DMS 273 treated with DMSO at 0.1 percent for 48 hours (cell line): Measurements from ENCODE around the gene IGFBP4.

Experiments used
- DNase-seq: peaks from one replicate; lab custom pipeline; 2025; lab: John Stamatoyannopoulos, UW

The IGFBP4 gene

DNA sequence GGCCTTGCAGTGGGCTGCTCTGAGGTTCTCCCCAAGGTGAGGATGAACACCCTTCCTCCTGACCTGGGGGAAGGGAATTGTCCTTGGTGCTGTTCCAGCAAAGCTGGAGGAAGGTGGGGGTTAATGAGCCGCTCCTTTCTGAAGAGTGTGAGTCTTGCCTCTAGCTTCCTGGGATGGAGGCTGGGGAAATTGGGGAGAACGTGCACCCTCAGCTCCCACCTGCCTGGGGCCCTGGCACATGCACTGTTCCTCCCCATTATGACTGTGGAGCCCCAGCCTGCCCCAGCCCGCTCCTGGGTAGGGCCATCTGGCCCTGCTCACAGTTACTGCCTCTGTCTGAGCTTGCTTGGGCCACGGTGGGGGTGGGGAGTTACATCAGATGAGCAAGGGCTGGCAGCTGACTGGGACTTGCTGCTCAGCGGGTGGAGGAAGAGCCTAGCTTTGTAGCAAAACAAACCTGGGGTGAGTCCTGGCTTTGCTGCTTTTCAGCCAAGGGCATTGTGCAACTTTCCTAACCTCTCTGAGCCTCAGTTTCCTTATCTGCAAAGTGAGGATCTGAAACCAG is 47.1 kb downstream of the IGFBP4 start:
- DNase-seq, result peak; percentile 87

- no peak for DNase-seq
These were observed 47.7 kb downstream of the IGFBP4 start for GRCh38 chr17:40490982-40491381.

DNA sequence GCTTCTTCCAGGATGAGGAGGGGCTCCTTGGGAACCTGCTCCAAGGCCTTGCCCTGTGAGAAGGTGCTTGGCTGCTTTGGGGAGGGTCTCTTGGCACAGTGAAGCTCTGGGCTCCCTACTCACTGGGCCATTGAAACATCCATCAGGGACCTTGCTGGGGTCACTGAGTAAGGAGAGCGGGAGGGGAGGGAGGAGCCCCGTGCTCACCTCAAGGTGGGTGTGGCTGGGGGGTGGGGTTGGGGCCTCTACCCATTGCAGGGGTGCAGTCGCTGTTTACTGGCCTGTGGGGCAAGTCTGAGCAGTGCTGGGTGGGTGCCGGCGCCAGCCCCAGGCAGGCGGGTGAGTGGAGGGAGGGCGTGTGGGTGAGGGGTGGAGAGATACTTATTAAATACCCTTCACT is 48.2 kb downstream of the IGFBP4 start:
- DNase-seq, result peak; percentile 16

GRCh38 chr17:40493697-40494096 is 50.4 kb downstream of the IGFBP4 start:
- DNase-seq, result peak; percentile 65

DNA sequence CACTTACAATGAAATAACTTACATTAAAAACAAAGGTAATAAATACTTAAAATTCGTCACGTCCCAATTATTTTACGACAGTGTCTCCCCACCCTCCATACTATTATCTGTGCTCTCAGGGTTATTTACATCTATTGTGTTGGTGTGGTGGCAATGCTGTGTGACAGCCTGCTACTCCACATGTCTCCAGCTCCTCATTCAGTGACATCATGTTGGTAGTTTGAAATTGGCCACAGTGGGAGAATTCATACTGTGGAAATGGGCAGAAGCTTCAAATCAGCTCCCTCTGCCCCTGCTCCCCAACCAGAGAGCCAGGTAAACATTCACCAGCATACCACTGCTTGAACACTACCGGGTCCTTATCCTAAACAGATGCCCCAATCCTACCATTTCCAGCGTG is 51.9 kb downstream of the IGFBP4 start:
- DNase-seq, result no peak

- no peak for DNase-seq
These were observed 52.9 kb downstream of the IGFBP4 start for GRCh38 chr17:40496170-40496569.

DNA sequence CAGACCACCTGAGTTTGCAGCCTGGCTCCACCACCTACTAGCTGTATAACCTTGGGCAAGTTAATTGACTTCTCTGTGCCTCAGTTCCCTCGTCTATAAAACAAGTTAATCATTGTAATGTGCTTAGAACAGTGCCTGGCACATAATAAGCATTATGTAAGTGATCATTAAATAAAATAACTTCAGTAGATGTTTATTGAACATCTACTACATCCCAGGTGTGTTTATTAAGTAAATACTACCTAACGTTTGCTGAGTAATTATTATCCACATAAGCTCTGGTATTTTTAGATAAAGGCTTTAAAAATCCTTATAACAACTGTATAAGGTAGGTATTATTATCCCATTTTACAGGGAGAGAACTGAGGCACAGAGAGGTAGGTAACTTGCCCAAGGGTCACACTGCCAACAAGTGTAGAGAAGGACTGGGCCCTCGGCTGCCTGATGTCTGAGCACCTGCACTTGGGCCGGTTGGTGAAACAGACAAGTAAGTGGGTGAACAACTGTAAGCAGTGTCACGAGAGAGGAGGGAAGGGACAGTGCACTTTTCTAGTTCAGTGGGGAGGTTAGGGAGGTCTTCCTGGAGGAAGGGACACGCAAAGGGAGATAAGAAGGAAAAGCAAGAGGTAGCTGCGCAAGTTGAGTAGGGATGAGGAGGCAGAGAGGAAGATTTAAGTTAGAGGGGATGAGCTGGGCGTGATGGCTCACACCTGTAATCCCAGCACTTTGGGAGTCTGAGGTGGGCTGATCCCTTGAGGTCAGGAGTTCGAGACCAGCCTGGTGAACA is 53.6 kb downstream of the IGFBP4 start:
- DNase-seq, result no peak

DNA sequence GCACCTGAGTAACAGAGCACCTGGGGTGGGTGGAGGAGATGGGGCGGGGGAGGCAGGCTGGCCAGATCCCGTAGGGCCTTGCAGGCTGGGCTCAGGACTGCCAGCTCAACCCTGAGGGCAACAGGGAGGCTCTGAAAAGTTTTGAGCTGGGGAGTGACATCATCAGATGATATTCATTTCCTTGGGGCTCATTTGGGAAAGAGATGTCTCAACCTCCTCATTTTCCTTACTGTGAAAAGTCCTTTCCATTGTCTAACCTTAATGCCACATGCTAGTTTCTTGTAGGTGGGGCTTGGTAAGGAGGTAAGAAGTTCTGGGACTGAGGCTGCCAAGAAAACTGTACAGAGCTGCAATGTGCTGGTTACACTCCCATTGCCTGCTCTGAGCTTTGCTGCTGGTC is 54.4 kb downstream of the IGFBP4 start:
- DNase-seq, result no peak

DNA sequence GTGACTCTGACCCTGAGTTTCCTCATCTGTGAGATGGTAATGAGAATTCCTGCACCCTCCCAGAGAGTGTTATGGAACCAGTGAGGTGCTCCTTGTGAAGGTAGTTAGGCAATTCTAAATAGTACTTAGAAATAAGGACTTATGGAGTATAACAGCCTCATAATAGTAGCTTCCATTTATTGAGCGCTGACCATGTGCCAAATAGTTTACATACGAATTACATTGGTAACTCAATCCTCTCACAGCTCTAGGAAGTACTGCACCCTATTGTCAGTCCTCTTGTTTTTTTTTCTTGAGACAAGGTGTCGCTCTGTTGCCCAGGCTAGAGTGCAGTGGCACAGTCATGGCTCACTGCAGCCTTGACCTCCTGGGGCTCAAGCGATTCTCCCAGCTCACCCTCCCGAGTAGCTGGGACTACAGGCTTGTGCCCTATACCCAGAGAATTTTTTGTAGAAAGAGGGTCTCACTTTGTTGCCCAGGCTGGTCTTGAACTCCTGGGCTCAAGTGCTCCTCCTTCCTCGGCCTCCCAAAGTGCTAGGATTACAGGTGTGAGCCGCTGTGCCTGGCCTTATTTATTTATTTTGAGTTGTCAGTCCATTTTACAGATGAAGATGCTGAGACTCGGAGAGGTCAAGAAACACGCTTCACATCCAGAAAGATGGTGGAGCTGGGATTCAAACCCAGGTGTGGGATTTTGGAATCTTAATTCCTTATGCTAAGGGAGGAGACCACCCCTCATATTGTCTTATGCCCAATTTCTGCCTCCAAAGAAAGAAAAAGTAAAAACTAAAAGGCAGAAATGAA is 55.2 kb downstream of the IGFBP4 start:
- peak; percentile 53 for DNase-seq

DNA sequence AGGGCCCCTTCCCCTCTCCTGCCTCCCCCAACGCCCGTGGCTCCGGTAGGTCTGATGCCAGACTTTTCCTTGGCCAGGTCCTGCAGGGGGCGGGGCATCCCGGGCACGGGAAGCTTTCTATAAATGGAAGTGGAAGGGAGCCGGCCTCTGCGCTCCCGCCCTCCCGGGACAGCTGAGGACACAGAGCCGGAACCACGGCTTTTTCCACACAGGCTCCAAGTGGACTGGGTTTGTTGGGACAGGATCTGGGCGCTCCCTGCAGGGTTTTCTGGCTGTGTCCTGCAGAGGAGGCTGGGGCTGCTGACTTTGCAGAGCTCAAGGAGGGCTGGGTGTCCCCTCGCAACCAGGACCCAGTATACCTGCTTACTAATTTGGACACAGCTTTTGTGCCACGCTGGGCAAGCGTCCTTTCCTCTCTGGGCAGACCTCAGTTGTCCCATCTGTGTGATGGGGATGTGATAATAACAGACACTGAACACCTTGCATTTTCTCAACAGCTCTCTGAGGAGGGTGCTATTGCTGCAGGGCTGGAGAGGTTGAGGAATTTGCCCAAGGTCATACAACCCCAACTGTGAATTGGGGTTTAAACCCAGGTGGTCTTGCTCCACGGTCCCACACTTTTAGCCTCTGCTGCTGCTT is 56.4 kb downstream of the IGFBP4 start:
- peak; percentile 26 for DNase-seq

DNA sequence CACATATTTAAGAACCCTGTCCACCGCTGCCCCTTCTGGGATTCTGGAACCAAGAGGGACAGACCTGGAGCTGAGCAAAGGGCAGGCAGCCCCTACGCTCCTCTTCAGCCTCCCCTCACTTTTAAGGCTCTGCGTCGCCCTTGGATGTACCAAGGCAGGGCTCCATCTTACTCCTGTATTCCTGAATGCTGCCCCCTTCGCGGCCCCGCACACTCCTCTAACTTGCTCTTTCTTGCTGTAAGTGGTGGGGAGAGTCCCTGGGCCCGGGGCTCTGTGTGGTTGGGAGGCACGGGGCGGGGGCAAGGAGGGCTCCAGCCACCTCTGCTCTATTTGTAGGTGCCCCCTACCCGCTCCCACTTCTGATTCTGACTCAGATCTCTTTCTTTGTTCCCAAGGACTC is 56.9 kb downstream of the IGFBP4 start:
- DNase-seq, result no peak

- DNase-seq, result no peak
These were observed 57.5 kb downstream of the IGFBP4 start for GRCh38 chr17:40500709-40501108.

GRCh38 chr17:40501499-40501911 is 58.3 kb downstream of the IGFBP4 start, which contains the start of gene TNS4:
Gene TNS4 (minus strand): TSS chr17:40501623. CDS start chr17:40496425, 5,198 bp downstream.
- no peak for DNase-seq

- no peak for DNase-seq
These were observed 59.5 kb downstream of the IGFBP4 start for GRCh38 chr17:40502716-40503115.

- DNase-seq, result no peak
These were observed 59.9 kb downstream of the IGFBP4 start for GRCh38 chr17:40503154-40503553.

- no peak for DNase-seq
These were observed 63.5 kb downstream of the IGFBP4 start for GRCh38 chr17:40506786-40507185.
